ENCODE results near the gene KCNG1.
A peak's percentile ranks its signal among the peaks of the same experiment; 100 is the strongest.
"Not testable (repeated sequence)": the region's sequence is repeated elsewhere in the genome, so short reads cannot be mapped to it uniquely, and the experiment has no call there.

The KCNG1 gene

GRCh38 chr20:51059862-51060261, 37.0 kb upstream of the KCNG1 start:
- no peaks in the 10 kb centered on the region for H3K27me3 ChIP-seq
- H3K9me3 ChIP-seq (replicated peaks in 1 of 11), result peaks cover 0 to 10% (median 6%) of the 10 kb centered on the region in 11 experiments; a peak in 13 of 22 replicates
- H3K36me3 ChIP-seq, result no peaks in the 10 kb centered on the region
- H3K4me3 ChIP-seq, result no peak overlapping the region
- no peak overlapping the region for H3K27ac ChIP-seq
- H4K20me1 ChIP-seq, result no peaks in the 10 kb centered on the region
- peaks cover 8 to 21% (median 15%) of the 10 kb centered on the region in 10 experiments; a peak in 19 of 20 replicates for H3K4me1 ChIP-seq
- H3K4me2 ChIP-seq, result peak overlapping the region in 10 of 11 experiments; percentile 22 to 76 (median 66); a peak in 20 of 22 replicates
- TF ChIP-seq Cebpa-rat (IDR thresholded peaks at IDR 0.05), result no peak
- H3K9ac ChIP-seq, result no peak overlapping the region

GRCh38 chr20:51058017-51058416, 35.1 kb upstream of the KCNG1 start:
- no peaks in the 10 kb centered on the region for H3K36me3 ChIP-seq
- H3K27me3 ChIP-seq, result no peaks in the 10 kb centered on the region
- H3K4me1 ChIP-seq, result peaks cover 8 to 21% (median 15%) of the 10 kb centered on the region in 10 experiments; a peak in 19 of 20 replicates
- H3K9ac ChIP-seq, result no peak overlapping the region
- TF ChIP-seq Cebpa-rat (IDR thresholded peaks at IDR 0.05), result no peak
- H3K4me2 ChIP-seq, result peak overlapping the region in 3 of 11 experiments; percentile 10 to 18 (median 18); a peak in 2 of 22 replicates
- no peaks in the 10 kb centered on the region for H4K20me1 ChIP-seq
- no peak overlapping the region for H3K27ac ChIP-seq
- no peak overlapping the region for H3K4me3 ChIP-seq
- H3K9me3 ChIP-seq (replicated peaks in 1 of 11), result peaks cover 0 to 10% (median 6%) of the 10 kb centered on the region in 11 experiments; a peak in 13 of 22 replicates

GRCh38 chr20:51054233-51054632, 31.3 kb upstream of the KCNG1 start:
- no peak for TF ChIP-seq Cebpa-rat (IDR thresholded peaks at IDR 0.05)
- Histone ChIP-seq H3K4me1 (peaks cover 0 to 6% (median under 1%) of the 10 kb centered on the region in 10 experiments; a peak in 5 of 20 replicates), H3K4me2 (no peak overlapping the region), H3K27me3 (no peaks in the 10 kb centered on the region), H3K9me3 (replicated peaks in 1 of 11) (peaks cover 0 to 10% (median 6%) of the 10 kb centered on the region in 11 experiments; a peak in 13 of 22 replicates), H3K9ac (no peak overlapping the region), H3K4me3 (no peak overlapping the region), H3K36me3 (no peaks in the 10 kb centered on the region), H4K20me1 (no peaks in the 10 kb centered on the region), H3K27ac (no peak overlapping the region)

- Histone ChIP-seq H3K4me3 (no peak overlapping the region), H4K20me1 (no peaks in the 10 kb centered on the region), H3K27me3 (no peaks in the 10 kb centered on the region), H3K4me1 (no peaks in the 10 kb centered on the region), H3K9ac (no peak overlapping the region), H3K36me3 (peaks cover 0 to 3% (median 0%) of the 10 kb centered on the region in 11 experiments; a peak in 2 of 22 replicates), H3K4me2 (no peak overlapping the region), H3K27ac (no peak overlapping the region), H3K9me3 (replicated peaks in 1 of 11) (peaks cover 11 to 17% (median 13%) of the 10 kb centered on the region in 11 experiments)
- TF ChIP-seq Cebpa-rat (IDR thresholded peaks at IDR 0.05), result no peak
Observed at GRCh38 chr20:51050531-51051075, 27.7 kb upstream of the KCNG1 start.

- no peak overlapping the region for H3K9ac ChIP-seq
- H3K27me3 ChIP-seq, result no peaks in the 10 kb centered on the region
- no peak overlapping the region for H3K4me2 ChIP-seq
- peaks cover 0 to 3% (median 0%) of the 10 kb centered on the region in 11 experiments; a peak in 2 of 22 replicates for H3K36me3 ChIP-seq
- H3K4me1 ChIP-seq, result peaks cover 2 to 16% (median 12%) of the 10 kb centered on the region in 10 experiments; a peak in 17 of 20 replicates
- peaks cover 12 to 17% (median 13%) of the 10 kb centered on the region in 11 experiments for H3K9me3 ChIP-seq (replicated peaks in 1 of 11)
- H4K20me1 ChIP-seq, result no peaks in the 10 kb centered on the region
- no peak for TF ChIP-seq Cebpa-rat (IDR thresholded peaks at IDR 0.05)
- H3K27ac ChIP-seq, result no peak overlapping the region
- no peak overlapping the region for H3K4me3 ChIP-seq
Observed at GRCh38 chr20:51046021-51046985, 23.4 kb upstream of the KCNG1 start.

- not testable (repeated sequence) for H4K20me1 ChIP-seq, H3K27ac ChIP-seq, H3K4me2 ChIP-seq, H3K27me3 ChIP-seq, H3K4me3 ChIP-seq, H3K36me3 ChIP-seq, H3K9ac ChIP-seq
- peaks cover 8 to 24% (median 20%) of the 10 kb centered on the region in 10 experiments; a peak in 18 of 20 replicates for H3K4me1 ChIP-seq
- H3K9me3 ChIP-seq (replicated peaks in 1 of 11), result peaks cover 12 to 23% (median 20%) of the 10 kb centered on the region in 11 experiments
Observed at GRCh38 chr20:51045492-51045891, 22.6 kb upstream of the KCNG1 start.

GRCh38 chr20:51044796-51045195, 21.9 kb upstream of the KCNG1 start:
- peaks cover 12 to 30% (median 25%) of the 10 kb centered on the region in 11 experiments for H3K9me3 ChIP-seq (replicated peaks in 1 of 11)
- H3K27ac ChIP-seq, result no peak overlapping the region
- no peak overlapping the region for H3K9ac ChIP-seq
- peaks cover 0 to 3% (median 0%) of the 10 kb centered on the region in 11 experiments; a peak in 2 of 22 replicates for H3K36me3 ChIP-seq
- no peaks in the 10 kb centered on the region for H4K20me1 ChIP-seq
- no peaks in the 10 kb centered on the region for H3K27me3 ChIP-seq
- H3K4me2 ChIP-seq, result no peak overlapping the region
- TF ChIP-seq Cebpa-rat (IDR thresholded peaks at IDR 0.05), result no peak
- no peak overlapping the region for H3K4me3 ChIP-seq
- peaks cover 14 to 31% (median 27%) of the 10 kb centered on the region in 10 experiments; a peak in 19 of 20 replicates for H3K4me1 ChIP-seq

- Histone ChIP-seq H3K9me3 (replicated peaks in 1 of 11) (peaks cover 12 to 32% (median 25%) of the 10 kb centered on the region in 11 experiments), H3K9ac (no peak overlapping the region), H3K4me1 (peaks cover 14 to 32% (median 28%) of the 10 kb centered on the region in 10 experiments; a peak in 19 of 20 replicates), H3K27ac (no peak overlapping the region), H3K36me3 (peaks cover 0 to 3% (median 0%) of the 10 kb centered on the region in 11 experiments; a peak in 2 of 22 replicates), H4K20me1 (no peaks in the 10 kb centered on the region), H3K27me3 (no peaks in the 10 kb centered on the region), H3K4me2 (no peak overlapping the region), H3K4me3 (no peak overlapping the region)
- TF ChIP-seq Cebpa-rat (IDR thresholded peaks at IDR 0.05), result no peak
Observed at GRCh38 chr20:51043811-51044210, 20.9 kb upstream of the KCNG1 start.

All from BLaER1 treated with 17β-estradiol and CSF1 and Interleukin-3, amounts not matched to agents 10 nM and 100 nM (cell line).